Measurements from ENCODE around the gene FANK1.
"Not testable (repeated sequence)": the region's sequence is repeated elsewhere in the genome, so short reads cannot be mapped to it uniquely, and the experiment has no call there.

FANK1 gene

GRCh38 chr10:125928928-125929585 lies 32.7 kb downstream of the FANK1 start:
- no peak for DNase-seq (ENCODE audit: low spot score)

DNA sequence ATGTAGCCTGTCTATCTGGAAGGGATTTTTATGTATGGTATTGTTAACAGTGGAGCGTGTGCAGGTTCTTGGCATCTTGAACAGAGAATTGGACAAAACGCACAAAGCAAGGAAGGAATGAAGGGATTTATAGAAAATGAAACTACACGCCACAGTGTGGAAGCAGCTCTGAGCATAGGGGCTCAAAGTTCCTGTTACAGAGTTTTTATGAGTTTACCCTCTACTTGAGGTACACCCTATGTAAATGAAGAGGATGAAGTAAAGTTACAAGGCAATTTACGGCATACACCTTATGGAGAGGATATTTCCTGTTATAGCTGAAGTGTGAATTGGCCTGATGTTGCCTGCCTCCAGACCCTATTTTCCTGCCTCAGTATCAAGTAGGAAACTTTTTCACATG lies 33.3 kb downstream of the FANK1 start:
- no peak for DNase-seq (ENCODE audit: low spot score)

DNA sequence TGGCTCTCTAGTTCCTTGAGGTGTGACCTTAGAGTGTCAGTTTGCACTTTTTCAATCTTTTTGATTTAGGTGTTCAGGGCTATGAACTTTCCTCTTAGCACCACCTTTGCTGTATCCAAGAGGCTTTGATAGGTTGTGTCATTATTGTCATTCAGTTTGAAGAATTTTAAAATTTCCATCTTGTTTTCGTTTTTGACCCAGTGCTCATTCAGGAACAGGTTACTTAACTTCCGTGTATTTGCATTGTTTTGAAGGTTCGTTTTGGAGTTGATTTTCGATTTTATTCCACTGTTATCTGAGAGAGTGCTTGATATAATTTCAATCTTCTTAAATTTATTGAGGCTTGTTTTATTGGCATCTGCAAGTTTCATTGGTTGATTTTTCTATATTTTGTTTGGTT lies 37.3 kb downstream of the FANK1 start:
- DNase-seq (ENCODE audit: low spot score) = no peak

- DNase-seq (ENCODE audit: low spot score) = no peak
Measured at GRCh38 chr10:125936331-125936730, 40.0 kb downstream of the FANK1 start.

- no peak for DNase-seq (ENCODE audit: low spot score)
Measured at GRCh38 chr10:125940515-125940914, 44.2 kb downstream of the FANK1 start.

GRCh38 chr10:125951290-125951689 lies 54.9 kb downstream of the FANK1 start:
- no peak for DNase-seq (ENCODE audit: low spot score)

DNA sequence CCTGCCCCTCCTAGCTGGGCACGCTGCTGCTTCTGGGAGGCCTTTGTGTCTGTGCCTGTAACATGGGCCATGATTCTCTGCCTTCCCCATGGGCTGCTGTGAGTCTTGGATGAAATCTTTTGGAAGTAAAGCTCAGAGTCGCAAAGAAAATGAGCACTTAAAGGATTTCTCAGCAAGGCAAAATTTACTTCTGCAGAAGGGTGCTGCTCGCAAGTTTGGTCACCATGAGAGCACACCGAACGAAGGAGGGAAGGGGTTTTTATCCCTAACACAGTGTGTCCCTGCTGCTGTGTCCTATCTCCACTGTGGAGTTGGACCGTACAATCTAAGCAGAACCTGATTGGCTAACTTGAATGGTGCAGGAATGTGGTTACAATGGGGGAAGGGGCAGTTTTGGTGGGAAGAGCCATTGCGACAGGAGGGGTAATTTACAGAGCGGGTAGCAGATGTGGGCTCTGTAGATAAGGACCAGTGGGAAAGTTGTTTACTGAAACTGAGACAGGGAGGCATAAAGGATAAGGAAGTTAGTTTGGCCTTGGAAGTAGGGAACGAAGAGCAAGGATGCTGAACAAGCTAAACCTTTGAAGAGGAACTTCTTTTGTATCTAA lies 57.5 kb downstream of the FANK1 start:
- DNase-seq (ENCODE audit: low spot score) = no peak

DNA sequence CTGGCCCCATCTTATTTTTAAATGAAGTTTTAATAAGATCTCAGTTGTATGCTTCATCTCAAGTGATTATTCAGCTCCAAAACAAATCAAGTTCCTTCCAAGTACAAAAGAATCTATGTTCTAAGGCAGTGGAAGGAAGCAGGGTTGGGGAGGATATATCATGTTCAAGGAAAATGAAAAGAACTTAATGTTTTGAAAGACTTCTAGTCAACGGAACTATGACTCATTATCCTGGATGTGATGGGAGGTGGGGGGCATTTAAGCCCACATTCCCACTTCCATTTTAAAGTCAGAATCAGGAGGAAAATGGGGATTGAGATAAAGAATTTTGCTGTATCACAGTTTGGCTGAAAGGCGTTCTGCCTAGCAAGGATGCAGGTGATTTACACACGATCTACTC lies 59.4 kb downstream of the FANK1 start:
- no peak for DNase-seq (ENCODE audit: low spot score)

GRCh38 chr10:125961743-125962142 lies 65.4 kb downstream of the FANK1 start:
- no peak for DNase-seq (ENCODE audit: low spot score)

GRCh38 chr10:125962200-125962599 lies 65.8 kb downstream of the FANK1 start:
- DNase-seq (ENCODE audit: low spot score) = no peak

GRCh38 chr10:125964558-125964957 lies 68.2 kb downstream of the FANK1 start:
- no peak for DNase-seq (ENCODE audit: low spot score)

- DNase-seq (ENCODE audit: low spot score) = no peak
Measured at GRCh38 chr10:125967533-125967932, 71.2 kb downstream of the FANK1 start.

- DNase-seq (ENCODE audit: low spot score) = not testable (repeated sequence)
Measured at GRCh38 chr10:125970077-125970630, 73.8 kb downstream of the FANK1 start.

- no peak for DNase-seq (ENCODE audit: low spot score)
Measured at GRCh38 chr10:125976960-125977605, 80.7 kb downstream of the FANK1 start.

DNA sequence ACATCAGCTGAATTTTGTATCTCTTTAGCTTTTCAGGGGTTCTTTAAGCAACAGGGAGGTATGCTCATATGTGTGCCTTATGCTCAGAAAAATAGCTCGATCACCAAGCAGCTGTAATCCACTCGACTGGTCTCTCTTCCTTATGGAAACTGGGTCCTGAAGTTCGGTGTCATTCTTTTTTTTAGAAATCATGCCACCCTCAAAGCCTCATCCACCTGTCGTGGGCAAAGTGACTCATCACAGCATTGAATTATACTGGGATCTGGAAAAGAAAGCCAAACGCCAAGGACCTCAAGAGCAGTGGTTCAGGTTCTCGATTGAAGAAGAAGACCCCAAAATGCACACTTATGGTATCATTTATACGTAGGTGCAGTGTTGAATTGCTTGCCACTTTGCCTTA lies 83.6 kb downstream of the FANK1 start:
- no peak for DNase-seq (ENCODE audit: low spot score)

DNA sequence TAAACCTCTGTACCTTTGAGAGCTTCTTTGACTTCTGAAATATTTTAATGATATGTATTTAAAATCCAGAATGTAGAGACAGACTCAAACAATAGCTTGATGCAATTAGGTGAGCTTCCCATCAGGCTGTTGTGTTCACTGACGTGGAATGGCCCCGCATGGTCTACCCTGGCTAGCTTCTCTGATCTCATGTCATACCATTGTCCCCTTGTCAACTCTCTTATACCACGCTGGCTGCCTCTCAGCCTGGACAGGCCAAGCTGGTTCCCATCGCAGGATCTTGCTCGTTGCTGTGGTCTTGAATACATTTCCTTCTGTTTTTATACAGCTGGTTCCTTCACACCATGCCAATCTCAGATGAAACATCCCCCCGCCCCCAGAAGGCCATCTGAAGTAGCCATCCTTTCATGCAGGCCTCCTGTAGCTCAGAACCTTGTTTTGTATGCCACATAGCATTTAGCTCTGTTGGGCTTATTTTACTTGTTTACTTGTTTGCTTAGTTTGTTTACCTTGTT lies 84.2 kb downstream of the FANK1 start:
- no peak for DNase-seq (ENCODE audit: low spot score)

GRCh38 chr10:125982260-125982948 lies 86.0 kb downstream of the FANK1 start:
- peak; percentile 60 for DNase-seq (ENCODE audit: low spot score)

GRCh38 chr10:125983161-125983560 lies 86.8 kb downstream of the FANK1 start:
- no peak for DNase-seq (ENCODE audit: low spot score)

GRCh38 chr10:125983656-125984055 lies 87.3 kb downstream of the FANK1 start:
- DNase-seq (ENCODE audit: low spot score) = no peak

GRCh38 chr10:125984346-125984745 lies 88.0 kb downstream of the FANK1 start:
- no peak for DNase-seq (ENCODE audit: low spot score)

DNA sequence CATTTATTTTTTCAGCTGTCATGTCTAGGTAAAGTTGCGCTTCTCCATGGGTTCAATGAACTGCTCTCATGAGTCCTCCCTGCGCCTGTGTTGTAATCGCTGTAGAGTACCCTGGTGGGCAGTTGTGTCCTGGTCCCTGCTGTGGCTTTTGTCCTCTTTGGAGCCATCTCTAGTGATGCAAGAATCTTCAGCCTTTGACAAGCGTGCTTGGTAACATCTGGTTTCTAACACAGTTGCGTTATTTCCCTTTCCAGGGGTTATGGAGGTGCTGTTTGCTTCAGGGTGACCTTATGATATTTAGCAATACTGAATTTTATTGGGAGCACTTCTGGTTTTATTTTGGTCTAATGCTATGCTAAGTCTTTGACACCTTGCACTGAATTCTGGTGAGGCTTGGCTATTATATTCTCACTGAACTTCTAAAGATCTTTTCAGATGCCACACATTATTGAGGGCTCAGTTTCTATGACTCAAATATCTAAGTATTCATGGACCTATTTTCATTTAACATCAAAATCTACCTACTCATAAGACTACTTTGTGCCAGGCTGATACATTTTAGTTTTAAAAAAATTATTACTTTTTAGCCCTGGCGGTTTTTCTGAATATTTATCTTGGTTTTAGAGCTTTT lies 88.6 kb downstream of the FANK1 start:
- no peak for DNase-seq (ENCODE audit: low spot score)

Measured in D341Med (cell line).